Breast epithelium (tissue), 3 donors: ENCODE data around the gene ZNF26.
"Not testable (repeated sequence)": the region's sequence is repeated elsewhere in the genome, so short reads cannot be mapped to it uniquely, and the experiment has no call there.

Experiments
- CTCF ChIP-seq, 3 donors: fragments of 450-650 bp; IDR thresholded peaks; one replicate each; pipeline ENCODE4 v1.5.1; 2016 to 2017; ENCODE audit warnings: antibody characterized with exemption in 3 of 3, mild to moderate bottlenecking in 3 of 3, moderate library complexity in 3 of 3
- POLR2AphosphoS5 ChIP-seq, 3 donors: sonication (generic); formaldehyde crosslinking; IDR thresholded peaks; one replicate each; pipeline ENCODE4 v1.6.1; 2017; ENCODE audit warnings: antibody characterized with exemption in 3 of 3

- TF ChIP-seq POLR2AphosphoS5 (IDR thresholded peaks at IDR 0.05): not testable (repeated sequence)
- TF ChIP-seq CTCF (IDR thresholded peaks at IDR 0.05): peak in 1 of 3 donors; percentile 21
Observed at GRCh38 chr12:132963947-132964346, 22.2 kb upstream of the ZNF26 start.
